ENCODE measurements around the gene ANKS6. TPM values are rescaled to one million over a fixed set of nuclear protein-coding genes. Genes with fewer than 3 reads are reported as not detected.

ANKS6 gene
- total and polyA plus RNA-seq, 4 donors: 16.7 to 35.5 (median 25.0) TPM

- no peaks in the 10 kb centered on the region for H3K4me1 ChIP-seq (ENCODE audit: control insufficient read depth in 5 of 5, insufficient read depth in 5 of 5, low read length in 5 of 5)
- H3K4me3 ChIP-seq: no peak overlapping the region
- ATAC-seq (ENCODE audit: insufficient read depth, low FRiP score) (no peak), DNase-seq (no peak)
- peaks cover 0 to 5% (median 2%) of the 10 kb centered on the region in 4 donors for H3K9me3 ChIP-seq (ENCODE audit: control insufficient read depth in 4 of 4, insufficient read depth in 3 of 4, low read length in 3 of 4)
- no peak overlapping the region for H3K27ac ChIP-seq (ENCODE audit: low read depth in 1 of 2, low read length in 1 of 2)
- 96 to 97% methylated on average over 3 of the region's 3 CpGs for WGBS, 2 donors
- H3K36me3 ChIP-seq (ENCODE audit: control insufficient read depth in 4 of 4, insufficient read depth in 4 of 4, low read length in 4 of 4): no peaks in the 10 kb centered on the region
- no peak for TF ChIP-seq CTCF (IDR thresholded peaks at IDR 0.05; ENCODE audit: control extremely low read depth, extremely low read depth)
- no peak overlapping the region for H3K9ac ChIP-seq (ENCODE audit: insufficient read depth in 1 of 2, low read length in 2 of 2)
- no peaks in the 10 kb centered on the region for H3K27me3 ChIP-seq (ENCODE audit: control insufficient read depth in 3 of 3, insufficient read depth in 3 of 3, low read length in 2 of 3)
Measured at GRCh38 chr9:98819231-98819630, 22.9 kb upstream of the ANKS6 start.

DNA sequence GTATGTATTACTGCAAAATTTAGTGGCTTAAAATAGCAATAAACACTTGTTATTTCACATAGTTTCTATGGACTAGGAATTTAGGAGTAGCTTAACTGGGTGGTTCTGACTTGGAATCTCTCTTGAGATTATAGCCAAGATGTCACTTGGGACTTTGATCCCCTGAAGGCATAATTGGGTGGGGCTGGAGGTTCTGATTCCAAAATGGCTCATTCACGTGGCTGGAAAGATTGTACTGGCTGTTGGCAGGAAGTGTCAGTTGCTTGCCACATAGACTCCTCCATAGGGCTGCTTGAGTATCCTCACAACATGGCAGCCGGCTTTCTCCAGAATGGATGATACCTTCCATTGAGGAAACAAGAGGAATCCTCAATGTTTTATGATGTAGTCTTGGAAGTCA lies 22.4 kb upstream of the ANKS6 start:
- no peak overlapping the region for H3K9ac ChIP-seq (ENCODE audit: insufficient read depth in 1 of 2, low read length in 2 of 2)
- no peak for TF ChIP-seq CTCF (IDR thresholded peaks at IDR 0.05; ENCODE audit: control extremely low read depth, extremely low read depth)
- WGBS, 2 donors: 86 to 90% methylated on average over 2 of the region's 2 CpGs
- no peak for DNase-seq
- no peak overlapping the region for H3K4me3 ChIP-seq
- no peaks in the 10 kb centered on the region for H3K4me1 ChIP-seq (ENCODE audit: control insufficient read depth in 5 of 5, insufficient read depth in 5 of 5, low read length in 5 of 5)
- H3K27ac ChIP-seq (ENCODE audit: low read depth in 1 of 2, low read length in 1 of 2): no peak overlapping the region
- no peak for ATAC-seq (ENCODE audit: insufficient read depth, low FRiP score)
- no peaks in the 10 kb centered on the region for H3K36me3 ChIP-seq (ENCODE audit: control insufficient read depth in 4 of 4, insufficient read depth in 4 of 4, low read length in 4 of 4)
- H3K9me3 ChIP-seq (ENCODE audit: control insufficient read depth in 4 of 4, insufficient read depth in 3 of 4, low read length in 3 of 4): peaks cover 0 to 5% (median 1%) of the 10 kb centered on the region in 4 donors
- no peaks in the 10 kb centered on the region for H3K27me3 ChIP-seq (ENCODE audit: control insufficient read depth in 3 of 3, insufficient read depth in 3 of 3, low read length in 2 of 3)

DNA sequence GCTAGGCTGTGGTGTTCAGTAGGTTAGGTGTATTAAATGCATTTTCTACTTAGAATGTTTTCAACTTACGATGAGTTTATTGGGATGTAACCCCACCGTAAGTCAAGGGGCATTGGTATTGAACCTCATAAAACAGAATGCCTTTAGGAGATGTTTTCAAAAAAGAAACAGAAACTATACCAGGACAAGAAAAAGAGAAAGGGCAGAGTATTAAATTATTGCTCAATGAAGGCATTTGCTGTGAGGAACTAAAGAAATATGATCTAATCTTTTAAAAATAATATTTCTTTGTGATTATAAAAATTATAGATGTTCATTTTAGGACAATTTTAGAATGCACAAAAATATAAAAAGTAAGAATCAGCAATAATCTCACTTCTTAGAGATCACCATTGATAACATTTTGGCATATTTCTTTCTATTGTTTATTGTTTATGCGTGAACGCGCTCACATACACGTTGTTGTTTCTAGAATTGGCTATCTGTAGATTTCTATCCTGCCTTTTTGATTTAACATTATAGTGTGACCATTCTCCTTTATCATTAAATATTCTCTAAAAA lies 19.1 kb upstream of the ANKS6 start:
- DNase-seq: no peak
- ATAC-seq (ENCODE audit: insufficient read depth, low FRiP score): no peak
- H3K4me3 ChIP-seq: no peak overlapping the region
- no peak overlapping the region for H3K9ac ChIP-seq (ENCODE audit: insufficient read depth in 1 of 2, low read length in 2 of 2)
- TF ChIP-seq CTCF (IDR thresholded peaks at IDR 0.05; ENCODE audit: control extremely low read depth, extremely low read depth): no peak
- H3K9me3 ChIP-seq (ENCODE audit: control insufficient read depth in 4 of 4, insufficient read depth in 3 of 4, low read length in 3 of 4): peaks cover 0 to 5% (median 1%) of the 10 kb centered on the region in 4 donors
- no peaks in the 10 kb centered on the region for H3K36me3 ChIP-seq (ENCODE audit: control insufficient read depth in 4 of 4, insufficient read depth in 4 of 4, low read length in 4 of 4)
- WGBS, 2 donors: 89 to 93% methylated on average over 6 of the region's 6 CpGs
- H3K27me3 ChIP-seq (ENCODE audit: control insufficient read depth in 3 of 3, insufficient read depth in 3 of 3, low read length in 2 of 3): no peaks in the 10 kb centered on the region
- H3K27ac ChIP-seq (ENCODE audit: low read depth in 1 of 2, low read length in 1 of 2): no peak overlapping the region
- no peaks in the 10 kb centered on the region for H3K4me1 ChIP-seq (ENCODE audit: control insufficient read depth in 5 of 5, insufficient read depth in 5 of 5, low read length in 5 of 5)

Data from lung (tissue), 12 donors.